ENCODE measurements around the gene CCDC51. TPM values are rescaled to one million over a fixed set of nuclear protein-coding genes. Genes with fewer than 3 reads are reported as not detected.

Gene CCDC51
- total RNA-seq, 1 donor from 2014 or later = 13.3 TPM

DNA sequence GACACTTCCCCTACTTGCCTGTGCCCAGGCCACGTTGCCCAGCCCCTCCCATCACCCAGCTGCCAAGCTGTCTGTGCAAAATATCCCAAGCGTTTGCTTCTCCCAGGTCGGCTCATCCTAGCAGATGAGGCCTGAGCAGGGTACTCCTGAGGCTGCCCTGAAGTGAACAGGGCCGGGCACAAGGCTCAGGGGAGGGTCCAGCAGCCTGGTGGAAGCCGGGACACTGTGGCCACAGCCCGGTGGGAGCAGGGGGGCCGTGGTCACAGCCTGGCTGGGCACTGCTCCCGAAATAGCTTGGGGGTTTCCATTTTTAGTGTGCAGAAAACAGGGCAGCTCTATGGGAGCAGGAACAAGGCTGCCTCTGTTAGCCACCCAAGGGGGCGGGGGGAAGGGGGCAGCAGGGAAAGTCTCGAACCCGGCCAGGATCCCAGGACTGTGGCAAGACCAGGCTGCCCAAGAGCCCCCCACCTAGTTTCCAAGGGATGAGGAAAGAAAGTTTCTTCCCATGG is 13.5 kb downstream of the CCDC51 start:
- DNase-seq = peak; percentile 84
- intact Hi-C loops (cut with micrococcal nuclease) = no loop called here
- ATAC-seq = peak; percentile 75

DNA sequence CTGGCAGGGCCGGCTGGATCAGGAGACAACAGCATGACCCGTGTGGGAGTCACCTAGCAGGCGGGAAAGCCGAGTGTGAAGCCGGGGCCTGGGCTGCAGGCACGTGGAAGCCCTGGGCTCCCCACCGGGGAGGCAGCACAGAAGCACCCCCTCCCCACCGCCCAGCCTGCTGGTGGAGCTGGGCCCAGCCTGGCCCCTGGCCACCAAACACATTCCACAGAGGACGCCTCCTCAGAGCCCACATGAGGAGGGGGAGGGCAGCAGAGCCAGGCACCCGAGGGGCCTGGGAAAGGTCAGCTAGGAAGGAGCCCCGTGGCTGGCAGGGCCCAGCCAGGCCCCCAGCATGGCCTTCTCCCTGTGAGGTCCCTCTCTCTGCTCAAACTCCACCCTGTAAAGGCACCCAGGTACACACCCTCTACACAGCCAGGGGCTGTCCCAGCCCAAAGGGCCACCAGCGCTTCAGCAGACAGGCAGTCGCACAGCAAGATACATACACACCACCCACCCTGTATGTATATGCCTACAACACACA is 14.6 kb downstream of the CCDC51 start:
- peak; percentile 51 for ATAC-seq
- DNase-seq = peak; percentile 75

DNA sequence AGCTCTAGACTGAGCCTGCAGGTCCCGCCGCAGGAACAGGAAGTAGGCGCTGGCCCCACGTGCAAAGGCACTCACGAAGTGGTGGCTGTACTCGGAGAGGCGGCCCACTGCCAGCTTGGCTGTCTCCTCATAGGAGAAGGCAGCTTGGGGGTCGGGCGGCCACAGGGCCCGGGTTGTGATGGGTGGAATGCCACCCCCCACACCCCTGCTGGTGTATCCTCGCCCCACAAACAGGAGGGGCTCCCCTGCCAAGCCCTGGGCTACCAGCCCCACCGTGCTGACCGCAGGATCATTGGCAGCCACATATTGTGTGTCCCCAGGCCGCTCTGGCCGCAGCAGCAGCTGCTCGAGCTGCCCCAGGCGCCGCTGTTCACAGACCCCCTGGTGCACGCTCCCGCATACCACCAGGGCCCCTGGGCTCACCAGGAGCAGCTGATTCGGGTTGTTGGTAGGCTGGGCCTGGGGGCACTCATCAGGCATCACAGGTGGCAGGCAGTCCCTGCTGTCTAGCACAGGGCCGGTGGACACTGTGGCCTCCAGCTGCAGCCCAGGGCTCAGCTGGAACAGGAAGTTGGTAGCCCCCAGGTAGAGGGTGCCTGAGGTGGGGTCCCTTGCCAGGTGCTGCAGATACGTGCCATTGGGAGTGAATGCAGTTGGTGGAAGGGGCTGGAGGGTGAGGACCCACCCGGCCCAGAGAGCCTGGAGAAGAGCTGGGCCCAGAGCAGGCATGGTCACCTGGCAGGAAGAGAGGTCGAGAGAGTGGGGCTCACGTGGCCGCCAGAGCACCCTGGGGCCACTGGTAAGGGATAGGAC is 15.8 kb downstream of the CCDC51 start:
- intact Hi-C loops (cut with micrococcal nuclease) = no loop called here
- DNase-seq = no peak

More for the DNA sequence above, 14.6 kb downstream of the CCDC51 start:
- intact Hi-C loops (cut with micrococcal nuclease) = no loop called here

DNA sequence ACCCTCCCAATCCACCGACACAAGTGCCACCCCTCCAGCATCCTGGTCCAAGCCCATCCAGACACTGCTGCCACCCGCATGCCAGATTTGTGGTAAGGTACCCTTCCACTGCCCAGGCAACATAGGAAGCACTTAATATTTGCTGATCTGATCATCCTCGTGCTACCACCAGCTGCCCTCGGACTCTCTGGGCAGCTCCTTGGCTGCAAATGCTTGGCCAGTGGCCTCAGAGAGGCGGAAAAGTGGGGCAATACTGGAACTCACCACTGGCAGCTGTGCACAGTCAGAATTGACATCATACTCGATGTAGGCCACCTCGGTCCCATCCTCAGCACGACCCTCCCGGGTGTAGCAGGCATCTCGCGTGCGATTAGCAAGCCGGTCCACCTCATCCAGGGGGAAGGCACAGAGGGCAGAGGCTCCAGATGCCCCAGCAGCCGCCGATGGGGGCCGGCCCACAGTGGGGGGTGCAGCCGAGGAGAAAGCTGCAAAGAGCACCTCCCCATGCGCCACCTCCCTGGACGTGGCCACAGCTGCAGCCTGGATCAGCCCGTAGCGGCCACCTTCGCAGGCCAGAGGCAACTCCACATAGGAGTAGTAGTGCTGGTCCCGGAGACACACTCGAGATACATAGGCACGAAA is 16.6 kb downstream of the CCDC51 start:
- DNase-seq = no peak
- intact Hi-C loops (cut with micrococcal nuclease) = no loop called here
- ATAC-seq = no peak

More for the DNA sequence above, 15.8 kb downstream of the CCDC51 start:
- no peak for ATAC-seq

DNA sequence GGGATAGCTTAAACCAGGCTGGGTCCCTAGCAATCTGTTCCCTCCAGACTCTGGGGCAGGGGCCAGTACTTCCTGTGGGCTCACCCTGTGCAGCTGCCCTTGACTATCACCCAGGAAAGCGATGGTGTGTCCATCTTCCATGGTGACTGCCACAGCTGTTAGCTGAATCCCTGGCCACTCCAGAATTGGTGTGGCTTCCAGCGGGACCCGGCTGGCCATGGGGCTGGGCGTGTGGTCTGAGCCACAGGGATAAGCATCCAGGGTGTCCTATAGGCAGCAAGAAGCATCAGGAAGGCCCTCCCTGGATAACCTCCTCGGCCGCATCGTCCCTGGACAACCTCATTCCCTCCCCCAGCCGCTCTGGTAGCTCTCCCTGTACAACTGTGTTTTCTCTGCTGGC is 17.2 kb downstream of the CCDC51 start:
- DNase-seq = no peak
- no peak for ATAC-seq
- intact Hi-C loops (cut with micrococcal nuclease) = no loop called here

DNA sequence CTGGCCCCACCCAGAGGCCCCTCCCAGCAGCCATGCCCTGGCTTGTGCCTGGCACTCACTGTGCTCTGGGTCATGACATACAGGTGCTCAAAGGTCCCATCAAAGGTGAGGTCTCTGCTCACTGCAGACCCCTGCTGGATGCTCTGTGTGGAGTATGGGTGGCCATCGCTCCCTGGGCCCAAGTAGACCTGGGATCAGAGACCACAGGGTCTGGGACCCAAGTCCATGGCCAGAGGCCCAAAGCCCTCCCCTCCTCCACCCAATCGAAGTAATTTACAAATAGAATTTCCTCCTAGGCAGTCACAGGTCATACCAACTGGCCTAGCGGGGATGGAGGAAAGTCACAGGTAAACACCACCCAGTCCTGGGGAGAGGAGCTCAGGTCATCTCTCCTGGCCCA is 17.6 kb downstream of the CCDC51 start:
- intact Hi-C loops (cut with micrococcal nuclease) = no loop called here
- ATAC-seq (no peak), DNase-seq (no peak)

DNA sequence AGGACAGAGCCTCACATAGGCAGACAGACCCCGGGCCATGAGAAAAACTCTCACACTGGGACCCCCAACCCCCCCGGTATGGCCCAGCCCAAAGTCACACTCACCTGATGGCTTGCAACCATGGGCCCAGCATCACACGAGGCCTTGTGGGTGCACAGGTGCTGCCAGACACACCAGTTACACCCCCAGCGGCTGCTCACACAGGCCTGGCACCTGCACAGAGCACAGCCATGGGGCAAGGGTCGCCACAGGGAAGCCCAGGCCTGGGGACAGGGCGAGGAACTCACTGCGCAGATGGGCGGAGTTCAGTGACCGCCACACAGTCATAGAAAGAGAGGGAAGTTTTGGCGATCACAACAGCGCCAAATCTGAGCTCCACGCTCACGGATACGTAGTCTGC is 19.4 kb downstream of the CCDC51 start:
- DNase-seq = no peak
- intact Hi-C loops (cut with micrococcal nuclease) = no loop called here
- no peak for ATAC-seq

DNA sequence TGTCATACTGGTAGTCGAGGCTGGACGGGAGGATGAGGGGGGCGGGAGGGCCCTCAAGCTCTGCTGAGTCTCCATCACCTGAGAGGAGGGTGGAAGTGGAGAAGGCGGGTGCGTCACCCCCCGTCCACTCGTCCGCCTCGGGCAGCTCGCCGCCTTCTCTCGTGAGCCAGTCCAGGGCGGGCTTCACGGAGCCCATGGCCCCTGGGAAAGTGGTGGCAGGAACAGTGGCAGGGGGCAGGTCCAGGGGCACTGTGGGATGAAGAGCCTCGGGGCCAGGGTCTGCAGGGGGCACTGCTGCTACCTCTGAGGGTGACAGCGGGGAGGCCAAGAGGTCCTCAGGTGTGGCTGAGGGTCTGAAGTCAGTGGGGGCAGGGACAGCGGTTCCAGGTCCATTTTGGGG is 20.3 kb downstream of the CCDC51 start:
- DNase-seq = peak; percentile 23
- intact Hi-C loops (cut with micrococcal nuclease) = no loop called here
- no peak for ATAC-seq

DNA sequence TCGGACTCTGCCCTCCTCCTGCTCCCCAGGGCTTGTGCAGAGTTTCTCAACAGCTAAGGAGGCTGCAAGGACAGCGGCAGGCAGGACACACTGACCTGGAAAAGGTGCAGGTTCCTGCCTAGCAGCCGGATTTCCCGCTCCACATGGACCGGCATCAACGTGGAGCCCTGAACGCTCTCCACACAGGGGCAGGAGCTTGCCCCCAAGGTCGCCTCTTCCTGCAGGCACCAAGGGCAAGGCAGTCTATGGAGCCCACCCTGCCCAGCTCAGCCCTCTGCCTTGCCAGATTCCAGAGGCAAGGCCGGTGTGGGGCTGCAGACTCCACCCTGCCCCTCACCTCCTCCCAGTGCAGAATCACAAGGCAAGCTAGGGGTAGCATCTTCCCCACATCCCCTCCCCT is 20.8 kb downstream of the CCDC51 start:
- ATAC-seq (no peak), DNase-seq (peak; percentile 5)
- intact Hi-C loops (cut with micrococcal nuclease) = no loop called here

DNA sequence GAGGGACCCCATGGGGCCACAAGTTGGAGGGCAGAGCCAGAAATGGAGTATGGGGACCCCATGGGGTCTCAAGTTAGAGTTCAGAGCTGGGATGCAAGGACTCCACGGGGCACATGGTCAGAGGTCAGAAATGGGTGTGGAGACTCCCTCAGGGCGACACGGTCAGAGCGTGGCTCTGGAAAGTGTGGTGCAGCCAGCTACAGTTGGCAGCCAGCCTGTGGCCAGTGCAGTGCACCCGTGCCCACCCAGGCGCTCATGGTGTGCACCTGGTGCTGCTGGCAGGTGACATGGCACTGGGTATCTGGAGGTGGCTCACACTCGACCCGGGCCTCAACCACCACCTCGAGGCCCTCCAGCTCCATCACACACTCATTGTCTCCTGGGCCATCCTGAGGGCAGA is 21.3 kb downstream of the CCDC51 start:
- peak; percentile 15 for DNase-seq
- intact Hi-C loops (cut with micrococcal nuclease) = no loop called here
- no peak for ATAC-seq

DNA sequence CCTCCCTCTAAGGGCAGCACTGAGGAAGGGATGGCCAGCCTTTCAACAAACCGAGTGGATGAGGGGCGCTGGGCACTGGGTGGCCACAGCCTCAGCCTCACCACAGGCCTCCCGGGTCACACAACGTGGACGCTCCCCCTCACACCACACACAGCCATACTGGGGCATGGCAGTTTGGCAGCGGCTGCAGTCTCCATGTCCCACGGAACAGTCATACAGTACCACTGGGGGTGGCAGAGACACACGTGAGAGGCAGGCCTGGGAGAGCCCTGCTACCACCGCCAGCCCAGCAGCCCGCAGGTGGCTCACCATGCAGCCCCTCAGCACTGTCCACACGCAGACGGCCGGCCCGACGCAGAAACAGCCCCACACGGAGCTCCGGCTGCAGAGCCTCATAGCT is 21.8 kb downstream of the CCDC51 start:
- no peak for ATAC-seq
- intact Hi-C loops (cut with micrococcal nuclease) = no loop called here

DNA sequence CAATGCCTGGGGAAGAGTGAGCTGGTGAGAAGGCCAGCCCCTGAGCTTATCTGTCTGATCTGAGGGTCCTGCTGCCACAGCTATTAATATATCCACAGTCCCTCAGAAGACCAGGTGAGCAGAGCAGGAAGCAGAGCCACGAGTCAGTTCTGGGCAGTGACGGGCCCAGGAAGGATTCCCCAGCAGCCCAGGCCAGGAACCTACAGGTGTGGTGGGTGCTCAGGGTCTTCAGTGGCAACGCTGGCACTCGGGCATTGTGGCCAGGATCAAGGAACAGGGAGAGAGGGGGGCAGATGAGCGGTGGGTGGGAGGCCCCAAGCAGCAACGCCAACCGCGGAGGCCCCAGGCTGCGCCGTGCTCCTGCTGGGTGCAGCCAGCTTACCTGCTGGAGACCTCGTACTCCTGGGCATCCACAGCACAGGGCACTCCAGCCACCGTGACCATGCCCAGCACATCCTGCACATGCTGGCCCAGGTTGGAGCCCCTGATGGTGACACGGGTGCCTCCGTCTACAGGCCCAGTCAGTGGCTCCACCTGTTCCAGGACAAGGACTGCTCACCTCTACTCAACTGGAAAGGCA is 22.3 kb downstream of the CCDC51 start:
- DNase-seq (peak; percentile 14), ATAC-seq (no peak)
- intact Hi-C loops (cut with micrococcal nuclease) = no loop called here

More for the DNA sequence above, 21.8 kb downstream of the CCDC51 start:
- peak; percentile 20 for DNase-seq

DNA sequence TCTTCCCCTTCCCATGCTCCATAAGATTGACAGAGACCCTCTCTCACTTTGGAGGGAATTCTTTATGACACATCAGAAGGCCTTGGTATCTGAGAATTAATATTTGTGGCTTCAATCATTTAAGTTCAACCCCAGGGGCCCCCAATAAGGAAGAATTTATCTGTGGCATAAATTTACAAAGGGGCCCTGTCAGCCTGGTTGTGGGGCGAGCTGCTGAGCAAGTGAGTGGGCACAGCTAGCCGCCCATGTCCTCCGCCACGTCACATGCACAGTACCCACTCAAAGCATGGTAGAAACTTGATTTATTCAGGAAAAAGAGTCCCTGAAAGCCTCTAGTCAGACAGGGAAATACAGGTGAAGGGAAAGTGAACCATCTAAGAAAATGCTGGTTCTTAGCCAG is 23.4 kb downstream of the CCDC51 start:
- ATAC-seq (no peak), DNase-seq (peak; percentile 3)

DNA sequence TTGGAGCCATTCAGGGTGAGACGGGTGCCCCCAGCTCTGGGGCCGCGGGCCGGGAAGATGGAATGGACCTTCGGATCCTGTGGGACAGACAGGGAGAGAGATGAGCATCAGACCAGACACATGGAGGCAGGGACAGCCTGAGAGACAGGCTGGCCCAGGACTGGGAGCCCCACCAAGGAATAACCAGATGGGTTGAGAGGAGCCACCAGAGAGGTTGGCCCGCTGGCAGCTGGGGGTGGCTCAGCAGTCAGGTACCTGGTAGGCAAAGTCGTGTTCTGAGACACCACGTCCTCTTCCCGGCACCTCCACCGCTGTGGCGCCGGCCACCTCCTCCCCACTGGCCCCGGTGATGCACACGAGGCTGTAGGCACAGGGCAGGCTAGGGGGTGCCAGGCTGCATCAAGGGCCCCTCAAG is 23.8 kb downstream of the CCDC51 start:
- ATAC-seq = no peak
- intact Hi-C loops (cut with micrococcal nuclease) = no loop called here
- peak; percentile 20 for DNase-seq

More for the DNA sequence above, 23.4 kb downstream of the CCDC51 start:
- intact Hi-C loops (cut with micrococcal nuclease) = no loop called here

DNA sequence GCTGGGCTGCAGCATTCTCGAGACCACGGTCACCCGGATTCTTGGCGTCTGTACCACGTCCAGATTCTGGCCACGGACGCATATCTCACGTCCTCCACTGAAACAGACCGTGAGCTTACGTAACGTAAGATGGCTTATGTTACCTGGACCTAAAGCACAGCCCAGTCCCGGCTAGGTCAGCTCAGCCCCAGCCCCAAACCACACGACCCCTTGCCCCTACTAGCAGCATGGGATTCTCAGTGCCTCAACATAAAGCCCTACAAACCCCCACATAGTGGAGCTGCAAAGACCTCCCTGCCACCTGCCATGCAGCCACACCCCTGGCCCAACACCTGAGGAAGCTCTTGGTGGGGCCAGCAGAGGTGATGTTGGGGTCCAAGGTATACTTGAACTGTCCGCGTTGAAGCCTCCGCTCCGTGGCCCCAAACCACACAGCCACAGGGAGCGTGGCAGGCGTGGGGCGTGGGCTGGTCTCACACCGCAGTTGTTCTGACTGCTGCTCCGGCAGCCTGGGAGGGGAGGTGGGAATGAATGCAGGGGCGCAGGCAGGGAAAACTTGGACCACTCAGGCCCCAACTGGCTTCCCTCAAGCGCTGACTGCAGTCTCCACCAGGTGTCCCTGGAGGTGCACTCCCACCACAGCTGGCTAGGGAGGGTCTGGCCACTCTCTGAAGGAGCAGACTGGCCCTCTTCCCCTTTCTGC is 24.5 kb downstream of the CCDC51 start:
- intact Hi-C loops (cut with micrococcal nuclease) = no loop called here

DNA sequence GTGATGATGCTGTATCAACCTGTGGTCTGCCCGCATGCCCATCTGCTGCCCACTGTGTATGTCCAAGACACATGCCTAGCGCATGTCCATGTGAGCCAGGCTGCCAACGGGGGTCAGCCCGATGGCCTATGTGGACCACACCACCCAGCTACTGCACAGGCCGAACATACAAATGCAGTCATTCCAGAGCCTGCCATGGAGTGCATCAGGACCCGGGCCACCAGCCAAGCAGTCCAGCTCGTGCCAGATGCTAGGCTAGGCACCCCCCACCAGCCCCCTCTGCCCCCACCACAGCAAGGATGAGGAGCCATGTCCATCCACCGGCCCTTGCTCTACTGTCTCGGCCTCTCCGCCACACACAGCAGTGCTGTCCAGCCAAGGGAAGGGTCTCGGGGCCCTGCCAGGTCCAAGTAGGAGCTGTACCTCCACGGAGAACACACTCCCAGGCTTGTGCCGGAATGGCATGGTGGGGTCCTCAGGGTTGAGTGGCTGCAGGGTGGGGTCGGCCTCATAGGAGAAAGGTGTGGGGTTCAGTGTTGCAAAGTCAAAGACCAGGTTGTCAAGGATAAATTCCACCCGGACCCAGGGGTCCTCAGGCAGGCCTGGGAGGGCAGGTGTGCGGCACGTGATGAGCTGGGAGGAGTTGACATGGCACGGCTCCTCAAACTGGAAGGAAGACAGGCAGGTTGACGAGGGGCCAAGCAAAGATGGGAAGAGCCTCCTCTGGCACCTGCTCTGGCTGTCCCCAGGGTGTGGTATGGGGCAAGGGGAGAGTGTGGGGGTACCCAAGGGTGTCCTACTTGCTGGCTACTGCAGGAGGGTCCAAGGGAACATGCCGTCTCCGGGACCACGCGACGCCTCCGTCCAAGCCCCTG is 25.3 kb downstream of the CCDC51 start:
- DNase-seq (peak; percentile 38), ATAC-seq (no peak)
- intact Hi-C loops (cut with micrococcal nuclease) = no loop called here

More for the DNA sequence above, 24.5 kb downstream of the CCDC51 start:
- DNase-seq (peak; percentile 14), ATAC-seq (no peak)

DNA sequence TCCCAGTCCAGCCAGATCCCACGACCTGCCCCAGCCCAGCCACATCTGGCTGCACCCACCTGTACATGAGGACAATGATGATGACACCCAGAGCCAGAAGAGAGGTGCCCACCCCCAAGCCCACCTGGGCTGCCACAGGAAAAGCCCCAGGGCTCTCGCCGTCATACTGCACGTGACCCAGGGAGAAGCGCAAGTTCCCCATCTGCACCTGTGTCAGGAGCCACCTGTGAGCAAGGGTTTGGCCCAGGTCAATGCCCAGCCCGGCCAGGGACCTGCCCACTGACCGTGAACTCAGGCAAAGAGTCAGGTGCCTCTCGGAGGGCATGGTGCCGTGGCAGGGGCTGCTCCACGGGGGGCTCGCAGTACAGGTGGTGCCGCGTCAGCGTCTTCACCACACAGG is 26.3 kb downstream of the CCDC51 start:
- DNase-seq (peak; percentile 16), ATAC-seq (no peak)
- intact Hi-C loops (cut with micrococcal nuclease) = no loop called here

DNA sequence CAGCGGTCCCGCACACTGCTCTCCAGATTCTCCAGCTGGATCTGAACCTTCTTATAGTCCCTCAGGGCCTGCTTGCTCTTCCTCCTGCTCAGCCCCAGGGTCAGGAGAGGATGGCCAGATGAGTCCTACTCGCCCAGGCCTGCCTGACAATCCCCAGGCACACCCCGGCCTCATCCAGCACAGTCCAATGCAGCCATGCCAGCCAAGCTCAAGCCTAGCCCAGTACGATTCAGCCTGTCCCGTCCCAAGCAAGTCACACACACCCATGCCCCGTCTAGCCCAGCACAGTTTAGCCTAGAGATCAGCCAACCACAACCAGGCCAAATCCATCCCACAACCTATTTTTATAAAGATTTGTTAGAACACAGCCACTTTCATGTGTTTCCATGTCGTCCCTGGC is 26.8 kb downstream of the CCDC51 start:
- DNase-seq (peak; percentile 4), ATAC-seq (no peak)
- intact Hi-C loops (cut with micrococcal nuclease) = no loop called here
